H1 (cell line): ENCODE results near the gene MRC2. TPM values are rescaled to one million over a fixed set of nuclear protein-coding genes. Genes with fewer than 3 reads are reported as not detected.
A peak's percentile ranks its signal among the peaks of the same experiment; 100 is the strongest.

ENCODE experiments used
- CTCF ChIA-PET: fragments of 300-600 bp; sonication (Branson Sonifier 250); formaldehyde crosslinking; loops from one replicate; lab custom pipeline; 2021; ENCODE audit not compliant: partially characterized antibody; lab: Charles Lee
- POLR2A ChIA-PET: fragments of 300-600 bp; sonication (Branson Sonifier 250); formaldehyde crosslinking; loops from one replicate; lab custom pipeline; 2021; ENCODE audit warnings: inconsistent platforms; ENCODE audit not compliant: partially characterized antibody; lab: Charles Lee
- DNase-seq, 2 experiments: peaks; one replicate each; pipeline versions ENCODE4 v3.0.0 to v3.0.0-alpha.2; 2010 to 2022; ENCODE audit warnings: low spot score in 2 of 2, low read depth in 1 of 2, mixed read lengths in 1 of 2
- FAIRE-seq: peaks from 2 replicates; lab custom pipeline; 2011; peaks lifted over from hg19 to GRCh38; lab: Jason Lieb, UNC
- H2AFZ ChIP-seq: 2 replicates; pipeline ENCODE4 v1.8.1; 2012; ENCODE audit warnings: low read length, inconsistent platforms
- H2AK5ac ChIP-seq: 2 replicates; pipeline ENCODE4 v1.6.1; 2013; ENCODE audit warnings: low read depth, low read length
- H2BK120ac ChIP-seq: replicated peaks from 2 replicates; pipeline ENCODE3; 2013; ENCODE audit warnings: low read depth, low read length, inconsistent platforms
- H2BK12ac ChIP-seq: 2 replicates; pipeline ENCODE4 v1.6.1; 2013; ENCODE audit warnings: low read depth, low read length
- H2BK15ac ChIP-seq: 2 replicates; pipeline ENCODE4 v1.6.1; 2013; ENCODE audit warnings: low read length
- H2BK20ac ChIP-seq: 2 replicates; pipeline ENCODE4 v1.6.1; 2013; ENCODE audit warnings: low read length
- H2BK5ac ChIP-seq: 2 replicates; pipeline ENCODE4 v1.6.1; 2013; ENCODE audit warnings: low read depth, low read length
- H3K14ac ChIP-seq: 2 replicates; pipeline ENCODE4 v1.6.1; 2013; ENCODE audit warnings: inconsistent platforms; ENCODE audit not compliant: insufficient read length
- H3K18ac ChIP-seq: 2 replicates; pipeline ENCODE4 v1.6.1; 2013; ENCODE audit warnings: low read length; ENCODE audit errors: extremely low read depth
- H3K23ac ChIP-seq: 2 replicates; pipeline ENCODE4 v1.6.1; 2013; ENCODE audit warnings: inconsistent platforms; ENCODE audit not compliant: insufficient read length
- H3K23me2 ChIP-seq: 2 replicates; pipeline ENCODE4 v1.6.1; 2013; ENCODE audit warnings: low read depth, low read length
- H3K27ac ChIP-seq: 2 replicates; pipeline ENCODE4 v1.6.1; 2011; ENCODE audit warnings: low read depth, low read length, inconsistent platforms
- H3K27me3 ChIP-seq, 4 experiments: replicated peaks in 1 of 4; 1 replicate in 1 of 4; 2 replicates in 3 of 4; pipeline versions ENCODE4 v1.6.1 to v1.8.1; 2011 to 2013; ENCODE audit warnings: low read length in 3 of 4, mild to moderate bottlenecking in 3 of 4, inconsistent platforms in 2 of 4, mixed read lengths in 2 of 4, moderate library complexity in 1 of 4; ENCODE audit not compliant: control insufficient read depth in 3 of 4, insufficient read depth in 3 of 4; ENCODE audit errors: extremely low read depth in 1 of 4
- H3K36me3 ChIP-seq, 4 experiments: 2 replicates each; pipeline versions ENCODE4 v1.6.1 to v1.8.1; 2011 to 2013; ENCODE audit warnings: mild to moderate bottlenecking in 4 of 4, low read length in 3 of 4, moderate library complexity in 2 of 4, control low read depth in 1 of 4, inconsistent platforms in 1 of 4; ENCODE audit not compliant: insufficient read depth in 4 of 4, control insufficient read depth in 2 of 4
- H3K4ac ChIP-seq: replicated peaks from 2 replicates; pipeline ENCODE3; 2013; ENCODE audit warnings: low read length, low read depth, mixed read lengths, inconsistent platforms; ENCODE audit not compliant: insufficient read length
- H3K4me1 ChIP-seq, 4 experiments: replicated peaks in 1 of 4; 1 replicate in 1 of 4; 2 replicates in 3 of 4; pipeline versions ENCODE4 v1.6.1 to v1.8.1; 2011 to 2013; ENCODE audit warnings: low read length in 3 of 4, inconsistent platforms in 2 of 4, mixed read lengths in 1 of 4; ENCODE audit not compliant: insufficient read depth in 4 of 4, control insufficient read depth in 3 of 4
- H3K4me2 ChIP-seq, 2 experiments: 2 replicates each; pipeline versions ENCODE4 v1.6.1 to v1.8.1; 2011 to 2013; ENCODE audit warnings: low read depth in 2 of 2, low read length in 2 of 2, control low read depth in 1 of 2, inconsistent platforms in 1 of 2, mild to moderate bottlenecking in 1 of 2; ENCODE audit not compliant: insufficient read depth in 1 of 2
- H3K4me3 ChIP-seq, 4 experiments: fragments of 200-600, 300-600 bp in 1 of 4; sonication (generic), shearing (Covaris generic), sonication (Bioruptor Twin) in 1 of 4; 2 replicates each; pipeline versions ENCODE4 v1.5.1 to v1.8.1; 2011 to 2016; ENCODE audit warnings: low read length in 4 of 4, low read depth in 3 of 4, control low read depth in 2 of 4, inconsistent platforms in 2 of 4, mild to moderate bottlenecking in 2 of 4, mixed read lengths in 1 of 4, moderate library complexity in 1 of 4; ENCODE audit not compliant: insufficient read depth in 2 of 4; ENCODE audit errors: extremely low read depth in 1 of 4
- H3K56ac ChIP-seq: replicated peaks from 2 replicates; pipeline ENCODE3; 2013; ENCODE audit warnings: low read depth, mild to moderate bottlenecking, mixed read lengths, low read length, inconsistent platforms; ENCODE audit not compliant: insufficient read length
- H3K79me1 ChIP-seq: 2 replicates; pipeline ENCODE4 v1.6.1; 2013; ENCODE audit warnings: low read depth, low read length, control low read depth
- H3K79me2 ChIP-seq, 2 experiments: 2 replicates each; pipeline versions ENCODE4 v1.6.1 to v1.8.1; 2012 to 2013; ENCODE audit warnings: low read length in 2 of 2, mild to moderate bottlenecking in 2 of 2, inconsistent platforms in 1 of 2; ENCODE audit not compliant: insufficient read depth in 2 of 2, control insufficient read depth in 1 of 2
- H3K9ac ChIP-seq, 4 experiments: replicated peaks in 1 of 4; 1 replicate in 1 of 4; 2 replicates in 3 of 4; pipeline versions ENCODE4 v1.6.1 to v1.8.1; 2011 to 2013; ENCODE audit warnings: low read depth in 3 of 4, low read length in 3 of 4, control low read depth in 2 of 4, mild to moderate bottlenecking in 2 of 4, moderate library complexity in 2 of 4, inconsistent platforms in 1 of 4; ENCODE audit errors: extremely low read depth in 1 of 4
- H3K9me3 ChIP-seq, 2 experiments: 2 replicates each; pipeline versions ENCODE4 v1.6.1 to v1.8.1; 2012 to 2013; ENCODE audit warnings: mild to moderate bottlenecking in 2 of 2, moderate library complexity in 2 of 2, control low read depth in 1 of 2, inconsistent platforms in 1 of 2, low read depth in 1 of 2, low read length in 1 of 2, mixed read lengths in 1 of 2; ENCODE audit not compliant: insufficient read depth in 2 of 2
- H4K20me1 ChIP-seq, 2 experiments: replicated peaks in 1 of 2; 2 replicates each; pipeline versions ENCODE3 to v1.8.1; 2011 to 2013; ENCODE audit warnings: inconsistent platforms in 2 of 2, low read length in 2 of 2, mild to moderate bottlenecking in 1 of 2; ENCODE audit not compliant: insufficient read depth in 2 of 2, control insufficient read depth in 1 of 2
- H4K5ac ChIP-seq: 2 replicates; pipeline ENCODE4 v1.6.1; 2013; ENCODE audit warnings: low read length, low read depth, mixed read lengths, inconsistent platforms; ENCODE audit not compliant: insufficient read length
- H4K8ac ChIP-seq: 2 replicates; pipeline ENCODE4 v1.8.0; 2013; ENCODE audit warnings: mild to moderate bottlenecking, moderate library complexity, low read length, inconsistent platforms; ENCODE audit not compliant: insufficient read depth; ENCODE audit errors: extremely low read depth
- H4K91ac ChIP-seq: replicated peaks from 2 replicates; pipeline ENCODE3; 2013; ENCODE audit warnings: low read length, mixed read lengths, inconsistent platforms; ENCODE audit not compliant: insufficient read length
- GTF2F1 ChIP-seq: IDR thresholded peaks from 2 replicates; pipeline ENCODE4 v1.6.1; 2012; ENCODE audit warnings: low read depth, low read length, improper control_type of control experiment, borderline replicate concordance
- NANOG ChIP-seq: IDR thresholded peaks from 2 replicates; pipeline ENCODE4 v1.6.1; 2011; ENCODE audit warnings: low read length, low read depth, mild to moderate bottlenecking, inconsistent platforms; ENCODE audit not compliant: insufficient read depth, poor library complexity, severe bottlenecking
- RAD21 ChIP-seq, 2 experiments: IDR thresholded peaks in 1 of 2; conservative IDR thresholded peaks in 1 of 2; 2 replicates each; pipeline ENCODE4 v1.6.1; 2011; ENCODE audit warnings: low read depth in 2 of 2, low read length in 2 of 2, improper control_type of control experiment in 1 of 2, inconsistent platforms in 1 of 2, mild to moderate bottlenecking in 1 of 2, moderate library complexity in 1 of 2
- RNF2 ChIP-seq: fragments of 200-900, 300-1000 bp; sonication (generic); IDR thresholded peaks from 2 replicates; pipeline ENCODE4 v1.7.1; 2016; ENCODE audit warnings: borderline replicate concordance, low read depth, mild to moderate bottlenecking, antibody characterized with exemption, low read length; ENCODE audit not compliant: poor library complexity, severe bottlenecking; ENCODE audit errors: missing control alignments
- RXRA ChIP-seq: IDR thresholded peaks from 2 replicates; pipeline ENCODE4 v1.6.1; 2011; ENCODE audit warnings: low read depth, mild to moderate bottlenecking, low read length, moderate library complexity; ENCODE audit not compliant: insufficient read depth
- SIN3A ChIP-seq, 2 experiments: IDR thresholded peaks in 1 of 2; conservative IDR thresholded peaks in 1 of 2; 2 replicates each; pipeline ENCODE4 v1.6.1; 2011 to 2012; ENCODE audit warnings: low read length in 2 of 2, improper control_type of control experiment in 1 of 2, low read depth in 1 of 2, mild to moderate bottlenecking in 1 of 2
- SP1 ChIP-seq: IDR thresholded peaks from 2 replicates; pipeline ENCODE4 v1.6.1; 2011; ENCODE audit warnings: low read depth, low read length
- TAF7 ChIP-seq: optimal IDR thresholded peaks from 2 replicates; pipeline ENCODE3; 2011; ENCODE audit warnings: low read depth, mild to moderate bottlenecking, inconsistent platforms, low read length, moderate library complexity, borderline replicate concordance
- TBP ChIP-seq: IDR thresholded peaks from 2 replicates; pipeline ENCODE4 v1.6.1; 2011; ENCODE audit warnings: low read depth, low read length, improper control_type of control experiment
- WGBS, 2 experiments: shearing (Covaris generic) in 1 of 2; methylation state at CpG; one replicate each; pipeline versions ENCODE4 v1.1.6 to v1.1.7; 2013 to 2015; ENCODE audit warnings: low lambda C conversion rate in 2 of 2, mixed read lengths in 2 of 2, inconsistent platforms in 1 of 2, low coverage in 1 of 2, missing lambda C conversion rate in 1 of 2; ENCODE audit not compliant: insufficient replicate concordance in 2 of 2, insufficient coverage in 1 of 2, insufficient read length in 1 of 2; ENCODE audit errors: extremely low coverage in 1 of 2, missing lambda C conversion rate in 1 of 2; 5-methylcytosine and 5-hydroxymethylcytosine counted together
- polyA plus RNA-seq, 7 experiments: library from polyadenylated mRNA; depleted of rRNA in 3 of 7; stranded (reverse) in 5 of 7; unstranded in 2 of 7; fragments of >200 nt in 5 of 7; fragments of 200-250 nt in 2 of 7; gene quantifications; 1 replicate in 5 of 7; 2 replicates in 1 of 7; 4 replicates in 1 of 7; pipeline versions ENCODE4 v1.2.1 to v1.2.3, GENCODE V29; 2011 to 2013; ENCODE audit warnings: missing spikeins in 2 of 7, mixed read lengths in 2 of 7
- total RNA-seq: library from RNA; stranded (reverse); fragmentation: NEBNext Ultra II Directional; extraction: Animal tissue kit (Norgen Biotek cat#: 25700); gene quantifications from 2 replicates; pipeline ENCODE4 v1.2.1, GENCODE V29; 2021

The MRC2 gene
- total and polyA plus RNA-seq, 2 of the 8 experiments (the other 6 are each of a cell fraction or from before 2014, with no cell fraction given) = 7.0 to 24.2 TPM

DNA sequence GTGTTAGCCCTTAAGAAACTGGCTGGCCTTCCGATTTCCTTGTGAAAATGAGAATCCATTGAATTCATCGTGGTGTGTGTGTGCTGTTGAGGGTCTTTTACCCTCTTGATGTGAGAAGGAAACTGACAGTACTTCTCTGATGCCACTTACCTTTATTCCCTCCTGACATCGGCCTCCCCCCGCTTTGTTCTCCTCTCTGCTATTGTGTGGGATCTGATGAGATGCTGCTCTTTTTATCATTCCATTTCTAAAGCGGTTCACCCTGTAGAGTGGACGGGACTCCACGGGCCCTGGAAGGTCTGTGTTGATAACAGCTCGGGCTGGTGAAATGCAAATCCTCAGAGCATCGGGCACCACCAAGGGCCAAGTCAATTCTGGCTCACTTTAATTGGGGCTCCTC is 110.8 kb downstream of the MRC2 start:
- H2AK5ac ChIP-seq = no peak overlapping the region
- H3K36me3 ChIP-seq = no peaks in the 10 kb centered on the region
- H2BK5ac ChIP-seq = no peak overlapping the region
- no peak overlapping the region for H4K91ac ChIP-seq
- H2BK12ac ChIP-seq = no peak overlapping the region
- H3K23me2 ChIP-seq = no peaks in the 10 kb centered on the region; the same call in 1 of the 2 replicates
- no peak overlapping the region for H3K23ac ChIP-seq
- no peak overlapping the region for H2BK15ac ChIP-seq
- H2BK120ac ChIP-seq = no peak overlapping the region
- no peak overlapping the region for H2AFZ ChIP-seq
- no peak overlapping the region for H4K5ac ChIP-seq
- POLR2A ChIA-PET = no interaction called here
- H3K9me3 ChIP-seq = no peaks in the 10 kb centered on the region
- H2BK20ac ChIP-seq = 0 out of 2 replicates have a peak overlapping the region, but pooled peaks have one; percentile 7
- no peak overlapping the region for H3K4me2 ChIP-seq
- no peak overlapping the region for H3K14ac ChIP-seq
- no peak overlapping the region for H3K9ac ChIP-seq
- H3K79me1 ChIP-seq = no peaks in the 10 kb centered on the region
- no peaks in the 10 kb centered on the region for H3K79me2 ChIP-seq
- no peak overlapping the region for H4K8ac ChIP-seq
- no peaks in the 10 kb centered on the region for H3K27me3 ChIP-seq
- H3K4me1 ChIP-seq = peaks cover 5 to 14% (median 8%) of the 10 kb centered on the region in 4 experiments
- H4K20me1 ChIP-seq = no peaks in the 10 kb centered on the region
- CTCF ChIA-PET = interaction anchor here (0.9 to 1.6 kb wide), 3 partner anchors 11 to 21 kb away, joined by 3 to 4 read pairs (median 4); no protein-coding TSS in a partner anchor
- H3K4me3 ChIP-seq = no peak overlapping the region
- WGBS, 2 experiments = 92% methylated on average over 9 of the region's 9 CpGs; no CpG with 5 or more reads in 1 of the 2 experiments
- H3K56ac ChIP-seq = no peak overlapping the region
- H3K4ac ChIP-seq = no peak overlapping the region
- H3K18ac ChIP-seq = no peak overlapping the region; the same call in 1 of the 2 replicates
- FAIRE-seq = no peak
- H3K27ac ChIP-seq = no peak overlapping the region
- DNase-seq = no peak
- no peak for TF ChIP-seq RNF2
- TF ChIP-seq SP1 = no peak
- no peak for TF ChIP-seq TAF7
- TF ChIP-seq GTF2F1 = no peak
- no peak for TF ChIP-seq RAD21 (IDR thresholded peaks at IDR 0.05 in 1 of 2, conservative IDR thresholded peaks at IDR 0.05 in 1 of 2; ENCODE audit: low read depth in 2 of 2, low read length in 2 of 2)
- TF ChIP-seq SIN3A (conservative IDR thresholded peaks at IDR 0.05 in 1 of 2, IDR thresholded peaks at IDR 0.05 in 1 of 2; ENCODE audit: low read depth in 1 of 2, low read length in 2 of 2) = no peak
- no peak for TF ChIP-seq RXRA
- TF ChIP-seq TBP = no peak
- TF ChIP-seq NANOG = no peak
